A549 (cell line): ENCODE data around the gene ANKRD27. TPM values are rescaled to one million over a fixed set of nuclear protein-coding genes. Genes with fewer than 3 reads are reported as not detected.

Experiments
- ATAC-seq, 2 experiments: fragments of 200-7000 bp in 1 of 2; fragments of >200 bp in 1 of 2; cut with Nextera tagmentation in 1 of 2; cut with Tn5 transposase in 1 of 2; 3 replicates each; pipeline versions ENCODE4 v1.8.0 to v1.9.1; 2018 to 2020; ENCODE audit warnings: mild to moderate bottlenecking in 1 of 2, moderate library complexity in 1 of 2
- CTCF ChIA-PET: fragments of 300-600 bp; sonication (Branson Sonifier 250); formaldehyde crosslinking; extraction: SDS; loops from one replicate; lab custom pipeline; 2021; ENCODE audit warnings: antibody characterized with exemption, inconsistent platforms; lab: Yijun Ruan, JAX
- POLR2A ChIA-PET: fragments of 350-600 bp; formaldehyde crosslinking; extraction: SDS; loops from one replicate; lab custom pipeline; 2021; ENCODE audit warnings: antibody characterized with exemption, inconsistent platforms; lab: Yijun Ruan, JAX
- DNase-seq, 2 experiments: peaks; one replicate each; pipeline versions ENCODE4 v3.0.0 to v3.0.0-alpha.2; 2011 to 2016; ENCODE audit warnings: low read depth in 1 of 2, low spot score in 1 of 2
- FAIRE-seq: peaks from 2 replicates; lab custom pipeline; 2011; peaks lifted over from hg19 to GRCh38; lab: Jason Lieb, UNC
- H3K27ac ChIP-seq, 2 experiments: fragments of >200 bp; sonication (Bioruptor Twin); formaldehyde crosslinking; 3 replicates each; pipeline ENCODE4 v1.5.1; 2016 to 2017
- H3K4me1 ChIP-seq: fragments of >200 bp; sonication (Bioruptor Twin); formaldehyde crosslinking; 3 replicates; pipeline ENCODE4 v1.6.1; 2016
- H3K4me2 ChIP-seq: fragments of >200 bp; sonication (Bioruptor Twin); formaldehyde crosslinking; 3 replicates; pipeline ENCODE4 v1.6.1; 2016
- H3K4me3 ChIP-seq: fragments of >200 bp; sonication (Bioruptor Twin); formaldehyde crosslinking; 3 replicates; pipeline ENCODE4 v1.5.1; 2016
- H3K9me3 ChIP-seq: fragments of >200 bp; sonication (Bioruptor Twin); formaldehyde crosslinking; 3 replicates; pipeline ENCODE4 v1.6.1; 2016
- BHLHE40 ChIP-seq: IDR thresholded peaks from 2 replicates; pipeline ENCODE4 v1.6.1; 2012; ENCODE audit warnings: low read depth, low read length, inconsistent platforms
- CBX8 ChIP-seq: fragments of 200-600 bp; sonication (generic); IDR thresholded peaks from 2 replicates; pipeline ENCODE4 v1.6.1; 2016
- FOXS1 ChIP-seq: fragments of 250-450 bp; sonication (Bioruptor Pico); IDR thresholded peaks from 2 replicates; pipeline ENCODE4 v1.5.0; 2020; ENCODE audit warnings: mild to moderate bottlenecking, moderate library complexity
- HDAC2 ChIP-seq: fragments of 200-600 bp; sonication (generic); IDR thresholded peaks from 2 replicates; pipeline ENCODE4 v1.6.1; 2016
- HOXA7 ChIP-seq: fragments of 250-450 bp; sonication (Bioruptor Pico); IDR thresholded peaks from 2 replicates; pipeline ENCODE4 v1.5.0; 2020; ENCODE audit warnings: mild to moderate bottlenecking, moderate library complexity
- HOXB13 ChIP-seq: fragments of 250-450 bp; sonication (Bioruptor Pico); IDR thresholded peaks from 2 replicates; pipeline ENCODE4 v1.5.0; 2020; ENCODE audit warnings: low read depth, mild to moderate bottlenecking, moderate library complexity
- JUN ChIP-seq, 2 experiments: fragments of >200 bp; sonication (Bioruptor Twin); formaldehyde crosslinking; IDR thresholded peaks; 2 replicates in 1 of 2; 3 replicates in 1 of 2; pipeline ENCODE4 v1.6.1; 2016 to 2017
- JUNB ChIP-seq: fragments of >200 bp; sonication (Bioruptor Twin); formaldehyde crosslinking; IDR thresholded peaks from 2 replicates; pipeline ENCODE4 v1.6.1; 2016
- MAFK ChIP-seq: fragments of 450-650 bp; IDR thresholded peaks from 2 replicates; pipeline ENCODE4 v1.6.1; 2014; ENCODE audit not compliant: partially characterized antibody
- MAX ChIP-seq: IDR thresholded peaks from 2 replicates; pipeline ENCODE4 v1.6.1; 2012
- NFE2L2 ChIP-seq: fragments of 150-350 bp; conservative IDR thresholded peaks from 2 replicates; pipeline ENCODE4 v1.6.1; 2014; ENCODE audit warnings: low read length
- NPAS2 ChIP-seq: fragments of 250-450 bp; sonication (Bioruptor Pico); IDR thresholded peaks from 2 replicates; pipeline ENCODE4 v1.8.0; 2022; ENCODE audit warnings: mild to moderate bottlenecking, moderate library complexity, borderline replicate concordance
- PBX3 ChIP-seq: IDR thresholded peaks from 2 replicates; pipeline ENCODE4 v1.6.1; 2012
- SMC3 ChIP-seq: fragments of >200 bp; sonication (Bioruptor Twin); formaldehyde crosslinking; IDR thresholded peaks from 3 replicates; pipeline ENCODE4 v1.6.1; 2018; ENCODE audit warnings: inconsistent platforms
- SREBF2 ChIP-seq: fragments of 450-650 bp; IDR thresholded peaks from 2 replicates; pipeline ENCODE4 v1.6.1; 2014; ENCODE audit warnings: mild to moderate bottlenecking, moderate library complexity
- TFCP2L1 ChIP-seq: fragments of 250-450 bp; sonication (Bioruptor Pico); IDR thresholded peaks from 2 replicates; pipeline ENCODE4 v1.5.0; 2021; ENCODE audit warnings: mild to moderate bottlenecking
- TP53 ChIP-seq: fragments of 250-450 bp; sonication (Bioruptor Pico); IDR thresholded peaks from 2 replicates; pipeline ENCODE4 v1.5.0; 2021; ENCODE audit warnings: mild to moderate bottlenecking, moderate library complexity
- ZNF302 ChIP-seq: fragments of 250-450 bp; sonication (Bioruptor Pico); IDR thresholded peaks from 2 replicates; pipeline ENCODE4 v1.9.0; 2021; ENCODE audit warnings: inconsistent platforms, mild to moderate bottlenecking, moderate library complexity
- ZSCAN20 ChIP-seq: fragments of 250-450 bp; sonication (Bioruptor Pico); IDR thresholded peaks from 2 replicates; pipeline ENCODE4 v1.8.0; 2022; ENCODE audit warnings: mild to moderate bottlenecking, moderate library complexity
- WGBS: methylation state at CpG from one replicate; pipeline ENCODE4 v1.1.6; 2017; ENCODE audit errors: missing lambda C conversion rate; 5-methylcytosine and 5-hydroxymethylcytosine counted together
- polyA plus RNA-seq, 4 experiments: library from polyadenylated mRNA; depleted of rRNA in 3 of 4; stranded (reverse); fragments of >200 nt; fragmentation: RNase III in 1 of 4; extraction: RNeasy Plus Mini Kit Qiagen cat#74134 plus additional on column Dnase treatment in 1 of 4; gene quantifications; 2 replicates in 3 of 4; 3 replicates in 1 of 4; pipeline ENCODE4 v1.2.3, GENCODE V29; 2011 to 2017
- TF ChIP-seq, protein P1 (sequence below): fragments of >200 bp; sonication (Bioruptor Twin); formaldehyde crosslinking; IDR thresholded peaks from 3 replicates; pipeline ENCODE4 v1.6.1; 2016
- TF ChIP-seq, protein P2 (sequence below): fragments of 250-450 bp; sonication (Bioruptor Pico); IDR thresholded peaks from 2 replicates; pipeline ENCODE4 v1.5.0; 2021; ENCODE audit warnings: mild to moderate bottlenecking, moderate library complexity, borderline replicate concordance
- TF ChIP-seq, protein P3 (sequence below): IDR thresholded peaks from 2 replicates; pipeline ENCODE4 v1.6.1; 2012; ENCODE audit warnings: low read depth, borderline replicate concordance

Gene ANKRD27
- polyA plus RNA-seq, 2 of the 4 experiments (the other 2 are of a cell fraction) = 23.1 to 60.8 TPM

- ChIA-PET CTCF (interaction anchor here (0.7 to 1.0 kb wide), 2 partner anchors 24 to 40 kb away, joined by 3 to 5 read pairs; no protein-coding TSS in a partner anchor), POLR2A (interaction anchor here (1.2 kb wide), 1 partner anchor 19 kb away, joined by 3 read pairs; the partner anchor contains the start of gene NUDT19)
- Histone ChIP-seq H3K9me3 (no peaks in the 10 kb centered on the region; the same call in 2 of the 3 replicates), H3K4me3 (no peak overlapping the region), H3K4me1 (peaks cover 25% of the 10 kb centered on the region), H3K27ac (no peak overlapping the region), H3K4me2 (no peak overlapping the region)
- TF ChIP-seq, protein P1, sequence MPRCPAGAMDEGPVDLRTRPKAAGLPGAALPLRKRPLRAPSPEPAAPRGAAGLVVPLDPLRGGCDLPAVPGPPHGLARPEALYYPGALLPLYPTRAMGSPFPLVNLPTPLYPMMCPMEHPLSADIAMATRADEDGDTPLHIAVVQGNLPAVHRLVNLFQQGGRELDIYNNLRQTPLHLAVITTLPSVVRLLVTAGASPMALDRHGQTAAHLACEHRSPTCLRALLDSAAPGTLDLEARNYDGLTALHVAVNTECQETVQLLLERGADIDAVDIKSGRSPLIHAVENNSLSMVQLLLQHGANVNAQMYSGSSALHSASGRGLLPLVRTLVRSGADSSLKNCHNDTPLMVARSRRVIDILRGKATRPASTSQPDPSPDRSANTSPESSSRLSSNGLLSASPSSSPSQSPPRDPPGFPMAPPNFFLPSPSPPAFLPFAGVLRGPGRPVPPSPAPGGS = no peak
- WGBS = 94% methylated on average over 3 of the region's 3 CpGs
- FAIRE-seq (no peak), ATAC-seq (no peak), DNase-seq (no peak)
Measured at GRCh38 chr19:32672841-32673240, 2.1 kb downstream of the ANKRD27 start.

- H3K4me2 ChIP-seq = no peak overlapping the region
- ATAC-seq = no peak
- H3K4me3 ChIP-seq = no peak overlapping the region
- ChIA-PET POLR2A (no interaction called here), CTCF (interaction anchor here (0.7 to 1.0 kb wide), 2 partner anchors 23 to 39 kb away, joined by 3 to 5 read pairs; no protein-coding TSS in a partner anchor)
- no peak overlapping the region for H3K27ac ChIP-seq
- TF ChIP-seq NPAS2 (CRISPR knock-in tag) (no peak), PBX3 (no peak), HDAC2 (no peak), ZNF302 (no peak)
- DNase-seq = no peak
- no peaks in the 10 kb centered on the region; the same call in 2 of the 3 replicates for H3K9me3 ChIP-seq
- WGBS = 88% methylated on average over 14 of the region's 14 CpGs
- peaks cover 25% of the 10 kb centered on the region for H3K4me1 ChIP-seq
- FAIRE-seq = peak; percentile 43
Measured at GRCh38 chr19:32671883-32672593, 2.9 kb downstream of the ANKRD27 start.

- peak; percentile 79 for FAIRE-seq
- WGBS = 94% methylated on average over 3 of the region's 3 CpGs
- TF ChIP-seq ZNF302 (no peak), SREBF2 (no peak), JUNB (no peak), HOXB13 (CRISPR knock-in tag) (no peak), JUN (IDR thresholded peaks at IDR 0.05) (no peak)
Measured at GRCh38 chr19:32669310-32669709, 5.7 kb downstream of the ANKRD27 start.

DNA sequence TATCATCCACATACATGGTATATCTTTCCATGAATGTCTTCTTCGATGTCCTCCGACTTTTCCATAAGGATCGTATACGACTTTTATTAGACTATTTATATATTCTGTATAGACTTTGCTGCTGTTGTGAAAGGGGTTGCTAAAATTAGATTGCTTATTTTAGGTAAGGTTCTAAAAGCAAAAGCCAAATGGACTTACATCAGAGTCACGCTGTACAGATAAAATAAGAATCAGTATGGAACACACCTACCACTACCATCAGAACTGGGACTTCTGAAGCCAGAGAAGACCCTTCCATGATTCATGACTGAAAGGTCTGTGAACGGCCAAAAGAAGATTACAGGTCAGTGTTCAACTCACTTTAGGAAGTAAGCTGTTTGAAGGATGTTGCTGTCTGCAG is 8.9 kb downstream of the ANKRD27 start:
- POLR2A ChIA-PET = no interaction called here

More at GRCh38 chr19:32669310-32669709, 5.7 kb downstream of the ANKRD27 start:
- Histone ChIP-seq H3K9me3 (no peaks in the 10 kb centered on the region), H3K4me1 (peaks cover 25% of the 10 kb centered on the region), H3K4me3 (no peak overlapping the region), H3K4me2 (peak overlapping the region; percentile 66), H3K27ac (peak overlapping the region; percentile 31 to 54; a peak in 4 of 6 replicates)
- ChIA-PET POLR2A (no interaction called here), CTCF (interaction anchor here (0.6 to 1.4 kb wide), 5 partner anchors 19 to 86 kb away, joined by 3 to 5 read pairs (median 4); no protein-coding TSS in a partner anchor)
- no peak for ATAC-seq
- no peak for DNase-seq

More for the DNA sequence above, 8.9 kb downstream of the ANKRD27 start:
- H3K4me3 ChIP-seq = no peak overlapping the region
- ATAC-seq (no peak), DNase-seq (no peak), FAIRE-seq (peak; percentile 82)
- H3K4me2 ChIP-seq = no peak overlapping the region
- H3K27ac ChIP-seq = no peak overlapping the region
- H3K4me1 ChIP-seq = peaks cover 18% of the 10 kb centered on the region
- WGBS = 89% methylated on average over 6 of the region's 6 CpGs
- CTCF ChIA-PET = interaction anchor here (1.1 to 1.3 kb wide), 3 partner anchors 10 to 68 kb away, joined by 3 to 6 read pairs (median 5); no protein-coding TSS in a partner anchor
- H3K9me3 ChIP-seq = no peaks in the 10 kb centered on the region
- TF ChIP-seq TP53 (CRISPR knock-in tag) (no peak), JUN (IDR thresholded peaks at IDR 0.05) (no peak), MAFK (no peak), ZSCAN20 (CRISPR knock-in tag) (no peak), HOXA7 (CRISPR knock-in tag) (no peak), FOXS1 (CRISPR knock-in tag) (no peak), BHLHE40 (no peak), NFE2L2 (no peak), JUNB (no peak), TFCP2L1 (CRISPR knock-in tag) (no peak), MAX (no peak), CBX8 (no peak), SMC3 (no peak)
- TF ChIP-seq, protein P2, sequence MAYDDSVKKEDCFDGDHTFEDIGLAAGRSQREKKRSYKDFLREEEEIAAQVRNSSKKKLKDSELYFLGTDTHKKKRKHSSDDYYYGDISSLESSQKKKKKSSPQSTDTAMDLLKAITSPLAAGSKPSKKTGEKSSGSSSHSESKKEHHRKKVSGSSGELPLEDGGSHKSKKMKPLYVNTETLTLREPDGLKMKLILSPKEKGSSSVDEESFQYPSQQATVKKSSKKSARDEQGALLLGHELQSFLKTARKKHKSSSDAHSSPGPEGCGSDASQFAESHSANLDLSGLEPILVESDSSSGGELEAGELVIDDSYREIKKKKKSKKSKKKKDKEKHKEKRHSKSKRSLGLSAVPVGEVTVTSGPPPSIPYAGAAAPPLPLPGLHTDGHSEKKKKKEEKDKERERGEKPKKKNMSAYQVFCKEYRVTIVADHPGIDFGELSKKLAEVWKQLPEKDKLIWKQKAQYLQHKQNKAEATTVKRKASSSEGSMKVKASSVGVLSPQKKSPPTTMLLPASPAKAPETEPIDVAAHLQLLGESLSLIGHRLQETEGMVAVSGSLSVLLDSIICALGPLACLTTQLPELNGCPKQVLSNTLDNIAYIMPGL = no peak
- TF ChIP-seq, protein P3, sequence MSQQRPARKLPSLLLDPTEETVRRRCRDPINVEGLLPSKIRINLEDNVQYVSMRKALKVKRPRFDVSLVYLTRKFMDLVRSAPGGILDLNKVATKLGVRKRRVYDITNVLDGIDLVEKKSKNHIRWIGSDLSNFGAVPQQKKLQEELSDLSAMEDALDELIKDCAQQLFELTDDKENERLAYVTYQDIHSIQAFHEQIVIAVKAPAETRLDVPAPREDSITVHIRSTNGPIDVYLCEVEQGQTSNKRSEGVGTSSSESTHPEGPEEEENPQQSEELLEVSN = no peak
